Epithelial cell of esophagus (primary cell): ENCODE measurements around the gene GNPTAB.
A peak's percentile ranks its signal among the peaks of the same experiment; 100 is the strongest.
"Not testable (repeated sequence)": the region's sequence is repeated elsewhere in the genome, so short reads cannot be mapped to it uniquely, and the experiment has no call there.

Experiments used
- DNase-seq: peaks from one replicate; pipeline ENCODE4 v3.0.0; 2010; ENCODE audit warnings: low read depth
- H3K4me3 ChIP-seq: 2 replicates; pipeline ENCODE4 v1.5.1; 2011; ENCODE audit warnings: mild to moderate bottlenecking, low read length, control low read depth
- TF ChIP-seq, protein P1 (sequence below): IDR thresholded peaks from 2 replicates; pipeline ENCODE4 v1.5.1; 2011; ENCODE audit warnings: low read depth, mild to moderate bottlenecking, low read length, control low read depth, inconsistent platforms; ENCODE audit not compliant: insufficient read depth; ENCODE audit errors: missing control alignments

Gene GNPTAB

DNA sequence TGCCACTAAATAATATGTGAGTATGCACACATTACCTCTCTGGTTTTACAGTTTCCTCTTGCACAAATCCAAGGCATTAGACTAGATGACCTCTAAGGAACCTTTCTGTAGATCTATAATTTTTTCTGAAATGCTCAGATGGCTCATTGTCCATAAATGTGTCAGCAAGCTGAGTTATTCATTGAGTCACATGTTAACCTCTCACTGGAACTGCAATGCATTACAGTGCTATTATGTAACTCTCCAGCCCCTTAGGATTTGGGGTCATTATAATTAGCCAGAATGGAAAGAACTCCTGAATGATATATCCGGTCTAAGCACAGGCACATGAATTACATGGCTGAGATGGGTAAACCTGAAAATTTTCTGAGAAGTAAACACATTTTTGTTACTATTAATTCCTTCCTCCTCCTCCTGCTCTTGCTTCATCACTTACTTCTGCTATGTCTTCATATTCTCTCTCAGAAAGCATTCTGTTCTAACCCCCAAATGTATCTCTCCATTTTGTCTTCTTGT is 26.3 kb upstream of the GNPTAB start:
- TF ChIP-seq, protein P1, sequence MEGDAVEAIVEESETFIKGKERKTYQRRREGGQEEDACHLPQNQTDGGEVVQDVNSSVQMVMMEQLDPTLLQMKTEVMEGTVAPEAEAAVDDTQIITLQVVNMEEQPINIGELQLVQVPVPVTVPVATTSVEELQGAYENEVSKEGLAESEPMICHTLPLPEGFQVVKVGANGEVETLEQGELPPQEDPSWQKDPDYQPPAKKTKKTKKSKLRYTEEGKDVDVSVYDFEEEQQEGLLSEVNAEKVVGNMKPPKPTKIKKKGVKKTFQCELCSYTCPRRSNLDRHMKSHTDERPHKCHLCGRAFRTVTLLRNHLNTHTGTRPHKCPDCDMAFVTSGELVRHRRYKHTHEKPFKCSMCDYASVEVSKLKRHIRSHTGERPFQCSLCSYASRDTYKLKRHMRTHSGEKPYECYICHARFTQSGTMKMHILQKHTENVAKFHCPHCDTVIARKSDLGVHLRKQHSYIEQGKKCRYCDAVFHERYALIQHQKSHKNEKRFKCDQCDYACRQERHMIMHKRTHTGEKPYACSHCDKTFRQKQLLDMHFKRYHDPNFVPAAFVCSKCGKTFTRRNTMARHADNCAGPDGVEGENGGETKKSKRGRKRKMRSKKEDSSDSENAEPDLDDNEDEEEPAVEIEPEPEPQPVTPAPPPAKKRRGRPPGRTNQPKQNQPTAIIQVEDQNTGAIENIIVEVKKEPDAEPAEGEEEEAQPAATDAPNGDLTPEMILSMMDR, result no peak
- no peak overlapping the region for H3K4me3 ChIP-seq
- DNase-seq, result peak; percentile 71

DNA sequence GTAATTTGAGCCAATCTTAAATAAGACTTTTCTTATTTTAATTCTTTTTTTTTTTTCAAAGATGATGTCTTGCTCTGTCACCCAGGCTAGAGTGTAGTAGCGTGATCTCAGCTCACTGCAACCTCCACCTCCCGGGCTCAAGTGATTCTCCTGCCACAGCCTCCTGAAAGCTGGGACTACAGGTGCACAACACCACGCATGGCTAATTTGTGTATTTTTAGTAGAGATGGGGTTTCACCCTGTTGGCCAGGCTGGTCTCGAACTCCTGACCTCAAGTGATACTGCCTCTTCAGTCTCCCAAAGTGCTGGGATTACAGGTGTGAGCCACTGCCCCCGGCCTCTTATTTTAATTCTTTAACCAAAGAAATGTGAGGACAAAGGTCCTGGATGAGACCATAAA is 25.9 kb upstream of the GNPTAB start:
- H3K4me3 ChIP-seq, DNase-seq: not testable (repeated sequence)

DNA sequence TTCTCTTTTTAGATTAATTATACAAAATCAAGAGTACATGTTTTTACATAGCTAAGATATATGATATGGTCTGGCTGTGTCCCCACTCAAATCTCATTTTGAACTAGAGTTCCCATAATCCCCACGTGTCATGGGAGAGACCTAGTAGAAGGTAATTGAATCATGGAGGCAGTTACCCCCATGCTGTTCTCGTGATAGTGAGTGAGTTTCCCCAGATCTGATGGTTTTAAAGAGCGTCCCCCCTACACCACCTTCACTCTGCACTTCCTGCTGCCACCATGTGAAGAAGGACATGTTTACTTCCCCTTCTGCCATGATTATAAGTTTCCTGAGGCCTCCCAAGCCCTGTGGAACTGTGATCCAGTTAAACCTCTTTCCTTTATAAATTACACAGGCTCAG is 25.2 kb upstream of the GNPTAB start:
- TF ChIP-seq, protein P1, result no peak
- H3K4me3 ChIP-seq, result no peak overlapping the region
- no peak for DNase-seq

DNA sequence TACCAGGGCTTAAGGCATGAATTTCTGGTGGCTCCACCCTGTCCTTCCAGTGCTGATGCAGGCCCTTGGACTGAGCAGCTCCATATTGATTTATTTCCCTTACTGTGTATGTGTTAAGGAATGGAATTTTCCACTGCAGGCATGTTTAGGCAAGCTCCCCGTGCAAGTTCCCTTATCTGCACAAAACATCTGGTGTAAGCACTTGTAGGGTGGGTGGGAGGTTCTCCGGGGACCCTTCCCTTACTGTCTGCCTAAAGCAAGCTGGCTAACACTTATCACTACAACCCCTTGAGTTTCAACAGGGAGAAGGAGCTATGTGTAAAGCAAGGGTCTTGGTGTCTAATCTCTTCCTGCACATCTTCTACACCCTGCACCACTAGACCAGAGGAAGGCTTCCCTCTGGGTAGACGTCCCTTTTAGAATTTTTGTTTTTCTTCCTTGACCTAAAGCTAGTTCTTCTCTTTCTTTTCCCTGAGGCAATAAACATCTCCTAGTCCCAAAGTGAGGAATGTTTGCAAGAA is 24.7 kb upstream of the GNPTAB start:
- DNase-seq, result peak; percentile 77
- H3K4me3 ChIP-seq, result no peak overlapping the region
- TF ChIP-seq, protein P1, result no peak

DNA sequence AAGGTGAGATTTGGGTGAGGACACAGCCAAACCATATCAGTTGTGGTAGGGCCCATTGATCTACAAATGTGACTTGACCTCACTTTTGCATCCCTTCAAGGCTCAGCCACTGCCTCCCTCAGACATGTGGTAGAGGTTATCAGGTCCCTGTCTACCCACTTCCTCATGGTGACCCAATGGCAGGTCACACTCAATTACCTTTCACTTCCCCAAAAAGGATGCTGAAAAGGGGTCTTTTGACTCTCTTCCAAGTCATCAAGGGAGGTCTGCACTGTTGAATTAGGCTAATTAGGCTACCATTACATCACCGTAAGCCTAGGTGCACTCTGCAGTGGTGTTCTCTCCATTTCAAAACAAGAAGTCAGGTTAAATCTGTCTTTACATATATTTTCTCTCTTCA is 24.0 kb upstream of the GNPTAB start:
- no peak overlapping the region for H3K4me3 ChIP-seq
- DNase-seq, result no peak
- TF ChIP-seq, protein P1, result no peak

DNA sequence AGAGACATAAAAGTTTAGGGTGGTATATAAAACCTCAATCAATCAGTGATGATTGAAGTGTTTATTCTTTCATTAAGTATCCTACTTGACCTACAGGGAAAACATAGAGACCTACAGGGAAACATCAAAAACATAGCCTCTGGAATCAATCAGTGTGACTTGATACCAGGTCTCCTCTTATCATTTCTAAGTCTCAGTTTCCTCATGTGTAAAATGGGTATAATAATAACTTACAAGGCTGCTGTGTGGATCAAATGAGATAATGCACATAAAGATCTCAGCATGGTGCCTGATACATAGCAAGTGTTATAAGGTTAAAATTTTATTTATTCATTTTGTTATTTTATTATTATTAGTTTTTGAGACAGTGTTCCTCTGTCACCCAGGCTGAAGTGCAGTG is 22.2 kb upstream of the GNPTAB start:
- no peak for DNase-seq
- no peak overlapping the region for H3K4me3 ChIP-seq
- TF ChIP-seq, protein P1, result no peak

DNA sequence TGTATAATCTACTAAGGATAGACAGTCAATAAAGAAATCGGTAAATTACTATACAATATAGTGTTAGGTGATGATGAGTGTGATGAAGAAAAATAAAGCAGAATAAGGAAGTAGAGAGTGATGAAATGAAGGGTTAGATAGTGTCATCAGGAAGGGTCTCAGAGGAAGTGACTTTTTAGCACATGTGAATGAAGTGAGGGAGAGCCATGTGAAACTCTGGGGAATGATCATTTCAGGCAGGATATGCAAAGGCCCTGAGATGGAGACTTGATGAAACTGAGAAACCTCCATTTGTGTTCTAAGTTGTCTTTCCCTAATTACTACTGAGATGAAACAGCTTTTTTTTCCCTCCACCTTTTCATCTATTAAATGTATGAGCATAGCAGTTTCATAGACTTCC is 19.4 kb upstream of the GNPTAB start:
- H3K4me3 ChIP-seq, result no peak overlapping the region
- DNase-seq, result no peak
- TF ChIP-seq, protein P1, result no peak
